Skeletal muscle tissue (tissue), 4 donors: Measurements from ENCODE around the gene MDGA2. TPM values are rescaled to one million over a fixed set of nuclear protein-coding genes. Genes with fewer than 3 reads are reported as not detected.
"Not testable (repeated sequence)": the region's sequence is repeated elsewhere in the genome, so short reads cannot be mapped to it uniquely, and the experiment has no call there.

Source experiments
- H3K27ac ChIP-seq: one replicate; pipeline ENCODE4 v1.7.0; 2013; ENCODE audit warnings: mild to moderate bottlenecking, low read depth, low read length, inconsistent platforms
- H3K27me3 ChIP-seq, 3 donors: one replicate each; pipeline ENCODE4 v1.7.0; 2013; ENCODE audit warnings: low read length in 3 of 3; ENCODE audit not compliant: control insufficient read depth in 3 of 3, insufficient read depth in 3 of 3
- H3K36me3 ChIP-seq, 3 donors: one replicate each; pipeline ENCODE4 v1.7.0; 2013; ENCODE audit warnings: low read length in 3 of 3; ENCODE audit not compliant: control insufficient read depth in 3 of 3, insufficient read depth in 3 of 3
- H3K4me1 ChIP-seq, 3 donors: one replicate each; pipeline ENCODE4 v1.7.0; 2013; ENCODE audit warnings: low read length in 3 of 3, mild to moderate bottlenecking in 3 of 3; ENCODE audit not compliant: control insufficient read depth in 3 of 3, insufficient read depth in 3 of 3
- H3K4me3 ChIP-seq, 3 donors: one replicate each; pipeline ENCODE4 v1.7.0; 2013; ENCODE audit warnings: low read length in 3 of 3
- H3K9ac ChIP-seq, 3 donors: one replicate each; pipeline ENCODE4 v1.7.0; 2013; ENCODE audit warnings: low read length in 3 of 3, mild to moderate bottlenecking in 3 of 3, moderate library complexity in 2 of 3, low read depth in 1 of 3
- H3K9me3 ChIP-seq, 3 donors: one replicate each; pipeline ENCODE4 v1.7.0; 2013; ENCODE audit warnings: low read length in 3 of 3; ENCODE audit not compliant: control insufficient read depth in 3 of 3
- total RNA-seq: library from RNA; depleted of rRNA; stranded (reverse); fragments of >200 nt; gene quantifications from one replicate; pipeline ENCODE4 v1.2.3, GENCODE V29; 2014
- donor health status: Osteomylitis.

MDGA2 gene
- total RNA-seq, 1 donor from 2014 or later: 2.1 TPM

GRCh38 chr14:47626151-47627035 lies 49.0 kb downstream of the MDGA2 start:
- Histone ChIP-seq H3K36me3 (no peaks in the 10 kb centered on the region), H3K4me3 (no peak overlapping the region), H3K4me1 (no peaks in the 10 kb centered on the region), H3K9me3 (no peaks in the 10 kb centered on the region), H3K27ac (no peak overlapping the region), H3K27me3 (no peaks in the 10 kb centered on the region), H3K9ac (no peak overlapping the region)

- not testable (repeated sequence) for H3K9ac ChIP-seq, H3K9me3 ChIP-seq, H3K27ac ChIP-seq, H3K4me3 ChIP-seq, H3K36me3 ChIP-seq, H3K4me1 ChIP-seq, H3K27me3 ChIP-seq
These were observed 51.3 kb downstream of the MDGA2 start for GRCh38 chr14:47624126-47624525.

GRCh38 chr14:47619392-47619791 lies 56.0 kb downstream of the MDGA2 start:
- Histone ChIP-seq H3K9me3 (no peaks in the 10 kb centered on the region), H3K9ac (no peak overlapping the region), H3K4me1 (no peaks in the 10 kb centered on the region), H3K4me3 (no peak overlapping the region), H3K36me3 (no peaks in the 10 kb centered on the region), H3K27ac (no peak overlapping the region), H3K27me3 (no peaks in the 10 kb centered on the region)

- Histone ChIP-seq H3K9ac (no peak overlapping the region), H3K36me3 (no peaks in the 10 kb centered on the region), H3K4me3 (no peak overlapping the region), H3K27me3 (no peaks in the 10 kb centered on the region), H3K4me1 (no peaks in the 10 kb centered on the region), H3K27ac (no peak overlapping the region), H3K9me3 (no peaks in the 10 kb centered on the region)
These were observed 68.8 kb downstream of the MDGA2 start for GRCh38 chr14:47606566-47606965.

GRCh38 chr14:47596860-47597259 lies 78.5 kb downstream of the MDGA2 start:
- H3K36me3 ChIP-seq: no peaks in the 10 kb centered on the region
- no peaks in the 10 kb centered on the region for H3K9me3 ChIP-seq
- H3K4me3 ChIP-seq: no peak overlapping the region
- no peak overlapping the region for H3K9ac ChIP-seq
- no peaks in the 10 kb centered on the region for H3K27me3 ChIP-seq
- no peak overlapping the region for H3K27ac ChIP-seq
- H3K4me1 ChIP-seq: no peaks in the 10 kb centered on the region

GRCh38 chr14:47596232-47596631 lies 79.2 kb downstream of the MDGA2 start:
- no peak overlapping the region for H3K4me3 ChIP-seq
- H3K36me3 ChIP-seq: no peaks in the 10 kb centered on the region
- no peak overlapping the region for H3K9ac ChIP-seq
- H3K4me1 ChIP-seq: no peaks in the 10 kb centered on the region
- H3K9me3 ChIP-seq: no peaks in the 10 kb centered on the region
- no peak overlapping the region for H3K27ac ChIP-seq
- H3K27me3 ChIP-seq: no peaks in the 10 kb centered on the region

GRCh38 chr14:47595552-47595951 lies 79.9 kb downstream of the MDGA2 start:
- Histone ChIP-seq H3K4me1 (no peaks in the 10 kb centered on the region), H3K27ac (no peak overlapping the region), H3K9me3 (no peaks in the 10 kb centered on the region), H3K36me3 (no peaks in the 10 kb centered on the region), H3K27me3 (no peaks in the 10 kb centered on the region), H3K4me3 (no peak overlapping the region), H3K9ac (no peak overlapping the region)

- no peaks in the 10 kb centered on the region for H3K27me3 ChIP-seq
- H3K9ac ChIP-seq: no peak overlapping the region
- H3K36me3 ChIP-seq: no peaks in the 10 kb centered on the region
- H3K4me3 ChIP-seq: no peak overlapping the region
- no peaks in the 10 kb centered on the region for H3K9me3 ChIP-seq
- no peaks in the 10 kb centered on the region for H3K4me1 ChIP-seq
- H3K27ac ChIP-seq: no peak overlapping the region
These were observed 84.5 kb downstream of the MDGA2 start for GRCh38 chr14:47590767-47591495.

GRCh38 chr14:47585447-47585846 lies 90.0 kb downstream of the MDGA2 start:
- no peaks in the 10 kb centered on the region for H3K36me3 ChIP-seq
- H3K27me3 ChIP-seq: no peaks in the 10 kb centered on the region
- no peak overlapping the region for H3K27ac ChIP-seq
- H3K4me3 ChIP-seq: no peak overlapping the region
- no peaks in the 10 kb centered on the region for H3K9me3 ChIP-seq
- H3K4me1 ChIP-seq: no peaks in the 10 kb centered on the region
- no peak overlapping the region for H3K9ac ChIP-seq

- Histone ChIP-seq H3K27ac (no peak overlapping the region), H3K9me3 (peaks cover 0 to 3% (median 0%) of the 10 kb centered on the region in 3 donors), H3K36me3 (no peaks in the 10 kb centered on the region), H3K9ac (no peak overlapping the region), H3K4me3 (no peak overlapping the region), H3K4me1 (no peaks in the 10 kb centered on the region), H3K27me3 (no peaks in the 10 kb centered on the region)
These were observed 108.1 kb downstream of the MDGA2 start for GRCh38 chr14:47567273-47567672.
